ENCODE measurements around the gene REL. TPM values are rescaled to one million over a fixed set of nuclear protein-coding genes. Genes with fewer than 3 reads are reported as not detected.

REL gene
- total RNA-seq, 1 experiment from 2014 or later, result 10.2 TPM

GRCh38 chr2:60836491-60836890, 44.9 kb upstream of the REL start:
- ChIA-PET POLR2A (no interaction called here), RAD21 (ENCODE audit: low non-redundant PET in 1 of 2, low total read pairs in 2 of 2, uncharacterized antibody in 2 of 2, unreplicated experiment in 2 of 2) (no interaction called here), CTCF (no interaction called here)
- no TSS peak for BruUV-seq (replicated peaks)
- Histone ChIP-seq H3K4me1 (ENCODE audit: control insufficient read depth in 1 of 2, insufficient read depth in 2 of 2, low read length in 2 of 2) (no peaks in the 10 kb centered on the region), H3K27ac (ENCODE audit: low read depth, low read length) (no peak overlapping the region), H3K4me2 (ENCODE audit: low read length) (no peak overlapping the region), H3K79me2 (ENCODE audit: insufficient read depth, low read length) (no peaks in the 10 kb centered on the region), H3K9me2 (ENCODE audit: insufficient read depth) (no peaks in the 10 kb centered on the region), H2AFZ (ENCODE audit: low read depth, low read length, poor library complexity, severe bottlenecking) (no peak overlapping the region), H3K27me3 (ENCODE audit: insufficient read depth, low read length) (peaks cover 8% of the 10 kb centered on the region; the same call in 1 of the 2 replicates), H3K9ac (ENCODE audit: low read length) (no peak overlapping the region), H4K20me1 (ENCODE audit: insufficient read depth) (no peaks in the 10 kb centered on the region), H3K36me3 (ENCODE audit: control insufficient read depth in 1 of 2, insufficient read depth in 2 of 2, low read length in 2 of 2) (no peaks in the 10 kb centered on the region), H3K4me3 (replicated peaks in 1 of 2; ENCODE audit: low read depth in 1 of 2, low read length in 2 of 2) (no peak overlapping the region), H3K9me3 (ENCODE audit: control insufficient read depth in 1 of 2, insufficient read depth in 1 of 2, low read depth in 1 of 2, low read length in 2 of 2) (no peaks in the 10 kb centered on the region)
- DNase-seq (ENCODE audit: low read depth, low spot score), result no peak
- no peak for TF ChIP-seq FOSL1 (IDR thresholded peaks at IDR 0.05; ENCODE audit: low read depth)
- no peak for TF ChIP-seq MAX (IDR thresholded peaks at IDR 0.05)
- TF ChIP-seq CTCF (IDR thresholded peaks at IDR 0.05 in 2 of 3, conservative IDR thresholded peaks at IDR 0.05 in 1 of 3; ENCODE audit: borderline replicate concordance in 1 of 3, insufficient read depth in 1 of 3, low read depth in 2 of 3, low read length in 2 of 3), result no peak
- no peak for TF ChIP-seq YY1 (IDR thresholded peaks at IDR 0.05; ENCODE audit: extremely low read depth, insufficient replicate concordance, low read depth, low read length)
- TF ChIP-seq CEBPB (IDR thresholded peaks at IDR 0.05; ENCODE audit: low read depth), result no peak
- TF ChIP-seq CBX3 (IDR thresholded peaks at IDR 0.05; ENCODE audit: low read depth), result no peak
- TF ChIP-seq ELF1 (IDR thresholded peaks at IDR 0.05; ENCODE audit: borderline replicate concordance, low read depth), result no peak
- TF ChIP-seq ZFX (IDR thresholded peaks at IDR 0.05), result no peak
- no peak for TF ChIP-seq ZBTB33 (IDR thresholded peaks at IDR 0.05; ENCODE audit: extremely low read depth, insufficient replicate concordance, low read length)
- no peak for TF ChIP-seq EGR1 (IDR thresholded peaks at IDR 0.05; ENCODE audit: low read depth)
- no peak for TF ChIP-seq EZH2phosphoT487 (IDR thresholded peaks at IDR 0.05; ENCODE audit: borderline replicate concordance)
- TF ChIP-seq ATF3 (IDR thresholded peaks at IDR 0.05), result no peak
- no peak for TF ChIP-seq TCF7L2 (IDR thresholded peaks at IDR 0.05; ENCODE audit: borderline replicate concordance, extremely low read depth, insufficient read depth, insufficient read length)
- TF ChIP-seq SRF (IDR thresholded peaks at IDR 0.05; ENCODE audit: low read depth), result no peak
- ATAC-seq, result no peak
- intact Hi-C loops (cut with micrococcal nuclease), result no loop called here
